Fibroblast of mammary gland (primary cell): ENCODE measurements around the gene SVOP.
"Not testable (repeated sequence)": the region's sequence is repeated elsewhere in the genome, so short reads cannot be mapped to it uniquely, and the experiment has no call there.

ENCODE experiments used
- DNase-seq: peaks from one replicate; pipeline ENCODE4 v3.0.0-alpha.2; 2010; ENCODE audit warnings: low read depth
- H3K4me3 ChIP-seq: 2 replicates; pipeline ENCODE4 v1.5.1; 2011; ENCODE audit warnings: low read depth, mild to moderate bottlenecking, low read length, moderate library complexity; ENCODE audit not compliant: control insufficient read depth
- TF ChIP-seq, protein P1 (sequence below): conservative IDR thresholded peaks from 2 replicates; pipeline ENCODE4 v1.5.1; 2011; ENCODE audit warnings: low read depth, low read length, inconsistent platforms; ENCODE audit not compliant: control insufficient read depth, insufficient read depth

The SVOP gene

DNA sequence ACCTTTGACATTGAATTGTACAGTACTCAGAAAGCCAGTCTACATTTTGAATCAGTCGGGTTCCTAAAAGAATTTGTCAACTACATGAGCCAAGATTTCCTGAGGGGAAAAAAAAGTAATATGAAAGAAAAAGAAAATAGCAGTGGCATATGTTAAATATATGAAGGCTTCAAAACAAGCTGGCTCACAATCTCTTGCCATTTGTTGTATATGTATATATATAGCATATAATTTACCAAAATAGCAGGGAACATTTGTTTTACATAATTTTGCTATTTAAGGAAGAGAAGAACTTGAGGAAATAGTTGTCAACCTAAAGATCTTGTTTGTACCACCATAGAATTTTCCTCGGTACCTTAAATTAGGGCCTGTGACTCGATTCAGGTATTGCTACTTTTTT is 16.9 kb downstream of the SVOP start:
- H3K4me3 ChIP-seq: no peak overlapping the region
- TF ChIP-seq, protein P1, sequence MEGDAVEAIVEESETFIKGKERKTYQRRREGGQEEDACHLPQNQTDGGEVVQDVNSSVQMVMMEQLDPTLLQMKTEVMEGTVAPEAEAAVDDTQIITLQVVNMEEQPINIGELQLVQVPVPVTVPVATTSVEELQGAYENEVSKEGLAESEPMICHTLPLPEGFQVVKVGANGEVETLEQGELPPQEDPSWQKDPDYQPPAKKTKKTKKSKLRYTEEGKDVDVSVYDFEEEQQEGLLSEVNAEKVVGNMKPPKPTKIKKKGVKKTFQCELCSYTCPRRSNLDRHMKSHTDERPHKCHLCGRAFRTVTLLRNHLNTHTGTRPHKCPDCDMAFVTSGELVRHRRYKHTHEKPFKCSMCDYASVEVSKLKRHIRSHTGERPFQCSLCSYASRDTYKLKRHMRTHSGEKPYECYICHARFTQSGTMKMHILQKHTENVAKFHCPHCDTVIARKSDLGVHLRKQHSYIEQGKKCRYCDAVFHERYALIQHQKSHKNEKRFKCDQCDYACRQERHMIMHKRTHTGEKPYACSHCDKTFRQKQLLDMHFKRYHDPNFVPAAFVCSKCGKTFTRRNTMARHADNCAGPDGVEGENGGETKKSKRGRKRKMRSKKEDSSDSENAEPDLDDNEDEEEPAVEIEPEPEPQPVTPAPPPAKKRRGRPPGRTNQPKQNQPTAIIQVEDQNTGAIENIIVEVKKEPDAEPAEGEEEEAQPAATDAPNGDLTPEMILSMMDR: no peak

DNA sequence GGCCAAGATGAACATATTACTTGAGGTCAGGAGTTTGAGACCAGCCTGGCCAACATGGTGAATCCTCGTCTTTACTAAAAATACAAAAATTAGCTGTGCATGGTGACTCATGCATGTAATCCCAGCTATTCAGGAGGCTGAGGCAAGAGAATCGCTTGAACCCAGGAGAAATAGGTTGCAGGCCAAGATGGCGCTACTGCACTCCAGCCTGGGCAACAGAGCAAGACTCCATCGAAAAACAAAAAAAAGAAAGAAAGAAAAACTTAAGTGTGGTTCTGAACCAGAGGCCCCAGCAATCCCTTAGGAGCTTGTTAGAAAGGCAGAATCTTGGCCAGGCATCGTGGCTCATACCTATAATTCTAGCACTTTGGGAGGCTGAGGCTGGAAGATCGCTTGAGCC is 24.5 kb downstream of the SVOP start:
- no peak for DNase-seq
- H3K4me3 ChIP-seq: no peak overlapping the region
- TF ChIP-seq, protein P1: no peak

More for the DNA sequence above, 16.9 kb downstream of the SVOP start:
- no peak for DNase-seq

DNA sequence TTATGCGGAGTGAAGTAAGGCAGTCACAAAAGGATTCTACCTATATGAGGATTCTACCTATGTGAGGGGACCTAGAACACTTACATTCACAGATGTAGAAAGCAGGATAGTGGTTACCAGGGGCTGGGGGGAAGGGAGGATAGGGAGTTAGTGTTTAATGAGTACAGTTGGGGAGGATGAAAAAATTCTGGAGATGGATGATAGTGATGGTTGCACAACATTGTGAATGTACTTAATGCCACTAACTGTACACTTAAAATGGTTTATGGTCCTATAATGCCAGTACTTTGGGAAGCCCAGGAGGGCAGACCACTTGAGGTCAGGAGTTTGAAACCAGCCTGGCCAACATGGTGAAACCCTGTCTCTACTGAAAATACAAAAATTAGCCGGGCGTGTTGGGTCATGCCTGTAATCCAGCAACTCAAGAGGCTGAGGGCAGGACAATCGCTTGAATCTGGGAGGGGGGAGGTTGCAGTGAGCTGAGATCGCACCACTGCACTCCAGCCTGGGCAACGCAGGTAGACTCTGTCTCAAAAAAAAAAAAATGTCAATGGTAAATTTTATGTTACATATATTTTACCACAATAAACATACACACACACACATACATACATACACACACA is 25.4 kb downstream of the SVOP start:
- H3K4me3 ChIP-seq: no peak overlapping the region
- DNase-seq: no peak
- TF ChIP-seq, protein P1: no peak

DNA sequence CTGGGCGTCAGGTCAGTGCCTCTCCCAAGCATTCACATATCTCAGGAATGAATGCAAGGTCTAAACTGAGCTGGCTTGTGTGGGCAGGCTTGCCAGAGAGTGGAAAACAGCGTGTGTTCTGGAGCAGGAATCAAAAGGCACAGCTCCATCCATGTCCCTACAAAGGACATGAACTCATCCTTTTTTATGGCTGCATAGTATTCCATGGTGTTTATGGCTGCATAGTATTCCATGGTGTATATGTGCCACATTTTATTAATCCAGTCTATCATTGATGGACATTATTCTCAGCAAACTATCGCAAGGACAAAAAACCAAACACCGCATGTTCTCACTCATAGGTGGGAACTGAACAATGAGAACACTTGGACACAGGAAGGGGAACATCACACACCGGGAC is 30.8 kb downstream of the SVOP start:
- not testable (repeated sequence) for DNase-seq, H3K4me3 ChIP-seq

DNA sequence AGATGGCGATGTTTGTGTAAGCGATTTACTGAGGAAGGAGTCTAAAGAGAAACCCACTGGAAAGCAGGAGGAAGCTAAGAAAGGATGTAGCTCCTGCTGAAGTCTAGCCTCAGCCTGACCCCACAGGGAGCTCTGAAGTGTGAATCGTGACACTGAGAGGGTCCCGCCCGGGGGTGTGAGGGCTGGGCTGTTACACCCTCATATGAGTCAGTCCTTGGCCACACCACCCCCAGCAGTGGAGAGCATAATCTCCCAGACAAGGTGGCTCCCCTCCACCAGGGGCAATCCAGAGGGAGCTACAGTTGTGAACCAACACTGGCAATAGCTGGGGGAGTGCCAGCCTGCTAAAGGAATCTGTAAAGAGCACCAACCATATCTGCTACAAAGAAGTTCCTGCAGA is 31.5 kb downstream of the SVOP start:
- no peak overlapping the region for H3K4me3 ChIP-seq
- no peak for DNase-seq
- TF ChIP-seq, protein P1: no peak

DNA sequence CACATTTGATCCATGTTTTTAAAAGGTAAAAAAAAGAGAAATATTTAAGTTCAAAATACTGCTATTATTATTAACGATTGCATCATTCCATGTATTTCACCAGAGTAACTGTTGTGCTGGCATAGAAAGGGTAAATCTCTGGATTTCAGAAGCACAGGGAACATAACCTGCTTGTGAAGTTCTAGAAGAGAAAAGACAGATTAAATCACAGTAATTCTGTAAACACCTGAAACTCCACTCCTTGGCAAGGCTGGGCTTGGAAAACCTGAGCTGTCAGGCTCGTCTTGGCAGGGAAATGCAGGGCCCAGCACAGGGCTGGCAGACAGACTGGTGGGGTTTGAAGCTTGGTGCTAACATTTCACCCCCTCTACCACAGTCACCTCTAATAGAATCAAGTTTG is 35.1 kb downstream of the SVOP start:
- no peak for DNase-seq
- H3K4me3 ChIP-seq: no peak overlapping the region
- TF ChIP-seq, protein P1: no peak

DNA sequence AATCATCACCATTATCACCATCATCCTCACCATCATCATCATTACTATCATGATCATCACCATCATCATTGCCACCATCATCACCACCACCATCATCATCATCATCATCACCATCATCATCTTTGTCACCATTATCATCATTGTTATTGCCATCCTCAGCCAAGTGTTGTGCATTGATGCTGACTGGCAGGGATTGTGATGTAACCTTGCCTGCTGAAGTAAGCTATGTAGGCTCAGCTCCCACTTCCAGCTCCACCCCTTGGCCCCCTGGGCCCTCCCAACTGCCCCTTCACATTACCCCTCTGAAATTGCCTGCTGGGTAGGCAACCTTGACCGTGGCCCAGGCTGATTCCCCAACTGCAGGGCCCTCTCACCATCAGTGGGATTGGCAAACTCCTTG is 37.6 kb downstream of the SVOP start:
- TF ChIP-seq, protein P1: no peak
- no peak for DNase-seq
- H3K4me3 ChIP-seq: no peak overlapping the region
